ENCODE results near the gene IFNW1. TPM values are rescaled to one million over a fixed set of nuclear protein-coding genes. Genes with fewer than 3 reads are reported as not detected.

IFNW1 gene
- total and polyA plus RNA-seq, 2 donors (not counting 3 experiments of a cell fraction or from before 2014, with no cell fraction given): not detected

GRCh38 chr9:21119093-21119770, 22.4 kb downstream of the IFNW1 start:
- no TSS peak for BruUV-seq (replicated peaks)
- peaks cover 4 to 5% of the 10 kb centered on the region in 2 experiments for H3K27me3 ChIP-seq (ENCODE audit: control insufficient read depth in 2 of 2, insufficient read depth in 2 of 2, low read length in 2 of 2)
- H3K9ac ChIP-seq (replicated peaks; ENCODE audit: extremely low read depth, insufficient read depth, low read length): no peak overlapping the region
- ChIA-PET POLR2A (no interaction called here), CTCF (interaction anchor here (1.3 to 1.5 kb wide), 2 partner anchors 8 to 762 kb away, joined by 3 to 6 read pairs; no protein-coding TSS in a partner anchor)
- FAIRE-seq (no peak), DNase-seq (ENCODE audit: low read depth, low spot score) (peak; percentile 11)
- H3K27ac ChIP-seq (ENCODE audit: insufficient read depth, low read depth, low read length): no peak overlapping the region
- no peaks in the 10 kb centered on the region for H4K20me1 ChIP-seq (replicated peaks; ENCODE audit: control insufficient read depth, extremely low read depth, insufficient read depth, low read length)
- H3K4me1 ChIP-seq (ENCODE audit: control insufficient read depth, extremely low read depth, insufficient read depth, low read length): no peaks in the 10 kb centered on the region
- TF ChIP-seq MAX (IDR thresholded peaks at IDR 0.05; ENCODE audit: insufficient read depth, insufficient read length) (no peak), POLR2A (IDR thresholded peaks at IDR 0.05; ENCODE audit: low read depth, low read length) (no peak), JUN (IDR thresholded peaks at IDR 0.05; ENCODE audit: borderline replicate concordance, insufficient read depth, insufficient read length, low read depth) (no peak), MYC (IDR thresholded peaks at IDR 0.05; ENCODE audit: low read depth, low read length) (no peak), FOS (IDR thresholded peaks at IDR 0.05; ENCODE audit: borderline replicate concordance, insufficient read depth, low read length) (no peak), GATA2 (IDR thresholded peaks at IDR 0.05; ENCODE audit: insufficient read depth, insufficient read length, low read depth, low read length) (no peak), EZH2 (IDR thresholded peaks at IDR 0.05; ENCODE audit: borderline replicate concordance, low read depth, low read length, severe bottlenecking) (no peak), POLR2AphosphoS5 (IDR thresholded peaks at IDR 0.05; ENCODE audit: insufficient read depth, low read depth, low read length) (no peak), CTCF (IDR thresholded peaks at IDR 0.05; ENCODE audit: extremely low read depth in 1 of 2, insufficient read depth in 1 of 2, low read depth in 1 of 2, low read length in 2 of 2) (no peak)
- dilution Hi-C loops (cut with MboI; ENCODE audit: extremely low pct_ligation_motif_present, low sequenced_read_pairs): no loop called here
- no peaks in the 10 kb centered on the region for H3K36me3 ChIP-seq (ENCODE audit: control insufficient read depth in 2 of 2, extremely low read depth in 1 of 2, insufficient read depth in 2 of 2, low read length in 2 of 2)
- no peaks in the 10 kb centered on the region for H3K9me1 ChIP-seq (replicated peaks; ENCODE audit: control insufficient read depth, extremely low read depth, insufficient read depth, low read length)
- no peak overlapping the region for H3K4me3 ChIP-seq (replicated peaks in 1 of 3; ENCODE audit: insufficient read depth in 1 of 3, low read depth in 1 of 3, low read length in 3 of 3)
- no peak overlapping the region for H2AFZ ChIP-seq (ENCODE audit: low read depth, low read length)
- H3K9me3 ChIP-seq (replicated peaks; ENCODE audit: control insufficient read depth, insufficient read depth, low read length): no peaks in the 10 kb centered on the region
- intact Hi-C loops (cut with micrococcal nuclease): no loop called here
- H3K4me2 ChIP-seq (ENCODE audit: insufficient read depth, low read length): no peak overlapping the region
- H3K79me2 ChIP-seq (ENCODE audit: control insufficient read depth, insufficient read depth, low read length): no peaks in the 10 kb centered on the region
